22Rv1 (cell line): ENCODE measurements around the gene NDFIP1.
"Not testable (repeated sequence)": the region's sequence is repeated elsewhere in the genome, so short reads cannot be mapped to it uniquely, and the experiment has no call there.

ENCODE experiments used
- CTCF ChIP-seq: fragments of 450-650 bp; IDR thresholded peaks from 2 replicates; pipeline ENCODE4 v1.5.1; 2017; ENCODE audit warnings: mild to moderate bottlenecking
- ZFX ChIP-seq: fragments of 450-650 bp; IDR thresholded peaks from 2 replicates; pipeline ENCODE4 v1.6.1; 2017; ENCODE audit warnings: antibody characterized with exemption, borderline replicate concordance

- not testable (repeated sequence) for TF ChIP-seq CTCF, ZFX
Measured at GRCh38 chr5:142154449-142154841, 45.9 kb downstream of the NDFIP1 start.
